NCI-H748 (cell line): ENCODE measurements around the gene GRIFIN.

Experiments
- DNase-seq: peaks from one replicate; lab custom pipeline; 2025; ENCODE audit not compliant: unreplicated experiment; lab: John Stamatoyannopoulos, UW

The GRIFIN gene, protein sequence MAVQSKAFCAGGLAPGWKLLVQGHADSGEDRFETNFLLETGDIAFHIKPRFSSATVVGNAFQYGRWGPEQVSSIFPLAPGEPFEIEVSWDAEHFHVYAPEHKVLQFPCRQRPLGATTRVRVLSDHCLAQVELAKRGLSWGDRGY

DNA sequence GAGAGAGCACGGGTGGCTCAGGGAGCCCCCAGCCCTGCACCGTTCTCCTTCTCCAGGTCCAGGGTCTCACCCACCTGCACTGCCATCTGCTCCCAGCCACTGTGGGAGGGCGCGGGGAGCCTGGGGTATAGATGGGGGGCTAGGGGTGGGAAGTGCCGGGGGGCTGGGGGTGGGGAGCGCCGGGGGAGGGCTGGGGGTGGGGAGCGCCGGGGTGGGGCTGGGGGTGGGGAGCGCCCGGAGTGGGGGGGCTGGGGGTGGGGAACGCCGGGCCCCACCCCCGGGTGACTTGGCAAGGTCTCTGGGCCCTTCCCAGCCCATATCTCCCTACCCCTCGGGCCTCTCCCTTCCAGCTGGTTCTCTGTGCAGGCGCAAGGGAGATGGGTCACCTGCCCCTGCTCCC lies at the start of gene GRIFIN:
Gene GRIFIN, minus strand, starts transcription at position 101 of the 400 bp plus-strand sequence. Its CDS starts 15 bp downstream, at position 86.
- DNase-seq: no peak

DNA sequence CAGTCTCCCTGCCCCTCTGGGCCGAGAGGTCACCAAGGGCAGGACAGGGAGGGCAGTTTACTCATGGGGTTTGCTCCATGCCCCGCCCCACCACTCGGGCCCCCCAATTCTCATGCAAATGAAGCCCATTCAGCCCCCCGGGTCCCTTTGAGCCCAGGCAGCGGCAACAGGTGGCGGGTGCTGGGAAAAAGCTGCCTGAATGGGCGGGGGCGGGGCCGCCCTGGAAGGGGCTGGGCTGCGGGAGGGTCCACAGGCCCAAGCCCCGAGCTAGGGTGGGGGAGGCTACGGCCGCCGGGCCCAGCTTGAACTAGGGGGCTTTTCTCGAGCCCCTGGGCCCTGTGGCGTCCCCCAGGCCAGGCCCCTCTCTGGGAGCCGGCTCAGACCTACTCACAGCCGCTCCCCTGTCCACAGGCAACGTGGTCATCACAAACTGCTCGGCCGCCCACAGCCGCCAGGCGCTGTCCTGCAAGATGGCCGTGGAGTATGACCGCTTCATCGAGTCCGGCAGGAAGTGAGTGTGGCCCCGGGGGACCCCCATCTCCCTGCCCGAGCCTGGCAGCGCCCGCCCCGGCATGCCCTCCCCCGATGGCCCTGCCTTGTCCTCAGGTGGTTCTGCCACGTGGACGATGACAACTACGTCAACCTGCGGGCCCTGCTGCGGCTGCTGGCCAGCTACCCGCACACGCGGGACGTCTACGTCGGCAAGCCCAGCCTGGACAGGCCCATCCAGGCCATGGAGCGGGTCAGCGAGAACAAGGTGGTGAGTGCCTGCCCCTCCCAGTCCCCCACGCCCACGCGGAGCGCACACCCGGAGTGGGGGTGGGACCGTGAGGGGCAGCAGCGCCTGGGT lies 48.8 kb upstream of the GRIFIN start:
- DNase-seq: peak; percentile 69

DNA sequence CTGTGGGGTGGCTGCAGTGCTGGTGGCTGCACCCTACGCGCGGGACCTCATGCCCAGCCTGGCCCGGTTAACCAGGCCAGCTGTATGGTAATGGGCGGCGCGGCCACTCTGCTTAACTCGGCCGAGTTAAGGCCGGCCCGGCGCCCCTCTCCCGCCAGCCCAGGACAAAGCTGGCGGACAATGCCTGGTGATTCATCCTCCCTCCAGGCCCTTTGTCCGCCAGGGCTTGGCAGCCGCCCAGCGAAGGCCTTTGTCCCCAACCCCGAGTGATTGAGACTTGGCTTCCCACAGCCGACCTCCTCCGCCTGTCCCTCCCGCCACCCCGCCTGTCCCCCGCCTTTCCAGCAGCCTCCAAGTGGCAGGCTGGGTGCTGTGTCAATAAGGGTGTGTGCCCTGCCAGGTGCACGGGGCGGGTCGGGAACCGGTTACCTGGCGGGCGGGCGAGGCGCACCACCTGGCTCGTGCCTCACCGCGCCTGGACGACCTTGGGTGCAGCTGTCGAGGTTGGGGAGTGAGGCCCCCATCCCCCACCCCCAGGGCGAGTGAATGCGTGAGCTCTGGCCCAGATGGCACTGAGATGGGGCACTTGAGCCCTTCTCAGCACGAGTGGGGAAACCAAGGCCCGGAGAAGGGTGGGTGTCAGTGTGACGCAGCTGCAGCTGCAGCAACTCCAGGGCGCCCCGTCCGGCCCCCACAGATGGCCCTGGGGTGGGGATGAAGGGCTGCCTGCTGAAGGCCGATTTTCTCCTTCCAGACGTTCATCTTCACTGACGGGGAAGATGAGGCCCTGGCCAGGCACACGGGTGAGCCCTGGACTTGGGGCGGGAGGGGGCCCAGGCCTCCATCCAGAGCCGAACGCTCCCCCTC lies 48.0 kb upstream of the GRIFIN start:
- peak; percentile 99 for DNase-seq

DNA sequence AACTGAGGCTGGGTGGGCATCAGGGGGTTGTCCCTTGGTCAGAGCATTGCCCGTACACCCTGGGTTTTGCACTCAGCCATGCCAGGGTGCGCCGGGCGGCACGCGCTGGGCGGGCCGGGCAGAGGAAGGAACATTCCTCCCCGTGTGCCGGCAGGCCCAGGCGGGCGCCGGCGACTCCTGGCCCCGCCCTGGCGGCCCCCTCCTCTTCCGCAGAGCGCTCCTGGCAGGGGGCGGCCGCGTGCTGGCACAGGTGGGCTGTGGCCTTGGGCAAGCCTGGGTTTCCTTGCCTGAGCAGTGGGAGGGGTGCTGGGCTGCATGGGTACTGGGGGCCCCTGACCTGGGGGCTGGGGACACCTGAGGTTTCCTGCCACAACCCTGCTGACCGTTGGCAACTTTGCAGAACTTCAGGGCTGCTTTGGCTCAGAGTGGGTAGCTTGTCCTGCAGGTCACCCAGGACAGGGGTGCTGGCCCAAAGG lies 47.3 kb upstream of the GRIFIN start:
- DNase-seq: peak; percentile 90

DNA sequence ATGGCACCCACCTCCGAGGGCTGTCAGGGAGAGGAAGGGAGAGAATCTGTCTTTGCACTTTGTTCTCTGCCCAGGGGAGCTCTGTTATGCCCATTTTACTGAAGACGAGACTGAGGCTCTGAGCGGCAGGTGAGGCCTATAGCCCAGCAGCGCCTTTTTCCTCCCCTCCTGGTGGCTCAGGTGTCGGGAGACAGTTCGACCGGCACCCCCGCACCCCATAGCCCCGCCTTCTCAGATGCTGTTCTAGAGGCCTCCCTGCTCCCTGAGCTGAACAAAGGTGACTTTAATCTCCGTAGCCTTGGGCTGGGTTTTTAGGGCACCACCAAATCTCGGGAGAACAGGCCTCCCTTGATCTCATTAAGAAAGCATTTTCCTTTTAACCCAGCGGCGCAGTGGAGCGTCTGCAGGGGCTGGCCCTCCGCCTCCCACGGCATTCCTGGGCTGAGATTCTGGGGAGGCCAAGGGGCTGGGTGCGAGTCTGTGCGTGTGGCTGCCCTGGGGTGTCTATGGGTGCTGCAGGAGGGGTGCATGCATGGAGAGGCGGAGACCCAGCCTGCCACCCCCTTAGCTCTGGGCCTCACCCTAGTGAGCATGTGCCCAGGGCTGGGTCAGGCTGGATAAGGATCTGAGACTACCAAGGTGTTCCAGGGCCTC lies 46.7 kb upstream of the GRIFIN start:
- peak; percentile 50 for DNase-seq

DNA sequence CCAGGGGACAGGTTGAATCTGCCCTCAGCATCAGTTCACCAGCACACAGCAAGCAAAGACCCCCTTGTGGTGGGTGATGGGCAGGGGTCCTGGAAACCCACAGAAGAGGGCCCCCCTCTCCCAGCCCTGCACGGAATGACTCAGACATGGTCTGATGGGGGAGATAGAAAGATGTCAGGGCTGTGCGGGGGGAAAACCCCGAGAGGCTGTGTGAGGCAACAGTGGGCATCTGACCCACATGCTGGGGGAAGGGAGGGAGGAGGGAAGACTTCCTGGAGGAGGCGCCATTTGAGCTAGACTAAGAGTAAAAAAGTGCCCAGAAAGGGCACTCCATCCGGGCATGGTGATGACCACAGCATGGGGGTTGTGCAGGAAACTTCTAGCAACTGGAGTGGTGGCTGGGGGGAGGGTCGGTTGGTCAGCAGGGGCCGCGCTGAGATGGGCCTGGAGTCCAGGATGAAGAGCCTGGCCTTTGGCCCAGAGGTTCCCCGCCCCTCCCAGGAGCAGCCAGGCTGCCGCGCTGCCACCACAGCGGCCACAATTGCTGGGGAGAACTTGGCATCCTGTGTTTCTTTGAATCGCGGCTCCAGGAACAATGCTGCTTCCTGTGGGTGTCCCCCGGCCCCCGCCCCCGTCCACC lies 45.9 kb upstream of the GRIFIN start:
- DNase-seq: peak; percentile 58

DNA sequence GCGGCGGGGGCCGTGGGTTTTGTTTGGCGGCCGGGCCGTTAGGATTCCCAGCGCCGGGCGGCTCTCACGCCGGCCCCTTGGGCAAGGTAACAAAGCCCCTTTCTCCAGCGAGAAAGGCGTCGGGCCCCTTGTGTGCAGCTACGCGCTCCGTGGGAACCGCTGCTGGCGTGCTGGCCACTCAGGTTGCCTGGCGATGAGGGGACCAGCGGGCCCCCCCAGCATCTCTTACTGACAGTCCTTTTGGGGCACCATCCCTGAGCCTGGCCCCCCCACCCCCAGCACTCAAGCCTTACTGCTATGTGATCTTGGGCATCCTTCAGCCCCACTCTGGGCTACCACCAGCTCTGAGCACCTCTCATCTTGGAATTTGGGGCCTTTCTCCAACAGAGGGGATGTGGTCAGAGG lies 45.1 kb upstream of the GRIFIN start:
- DNase-seq: peak; percentile 37

DNA sequence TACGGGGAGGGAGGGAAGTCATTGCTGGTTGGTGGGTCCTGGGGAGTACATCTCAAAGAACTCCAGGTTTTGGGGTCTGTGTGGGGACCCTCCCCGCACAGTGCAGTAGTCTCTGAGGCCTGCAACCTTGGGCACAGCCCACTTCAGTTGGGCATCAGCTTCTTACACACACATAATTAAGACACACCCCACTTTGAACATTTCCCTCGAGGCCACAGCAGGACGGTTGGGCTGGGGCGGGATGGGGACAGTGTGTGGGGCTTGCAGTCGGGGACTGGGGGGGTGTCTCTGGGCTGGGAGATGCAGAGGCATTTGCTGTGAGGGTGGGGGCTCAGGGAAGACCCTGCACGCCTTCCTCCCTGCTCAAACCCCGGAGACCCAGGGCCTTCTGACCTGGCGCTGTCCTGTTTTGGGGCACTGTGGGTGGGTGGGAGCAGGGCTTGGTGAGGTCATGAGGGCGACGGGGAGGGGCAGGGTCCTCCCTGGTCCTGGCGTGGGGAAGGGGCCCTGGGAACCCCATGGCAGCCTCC lies 44.6 kb upstream of the GRIFIN start:
- DNase-seq: peak; percentile 42

DNA sequence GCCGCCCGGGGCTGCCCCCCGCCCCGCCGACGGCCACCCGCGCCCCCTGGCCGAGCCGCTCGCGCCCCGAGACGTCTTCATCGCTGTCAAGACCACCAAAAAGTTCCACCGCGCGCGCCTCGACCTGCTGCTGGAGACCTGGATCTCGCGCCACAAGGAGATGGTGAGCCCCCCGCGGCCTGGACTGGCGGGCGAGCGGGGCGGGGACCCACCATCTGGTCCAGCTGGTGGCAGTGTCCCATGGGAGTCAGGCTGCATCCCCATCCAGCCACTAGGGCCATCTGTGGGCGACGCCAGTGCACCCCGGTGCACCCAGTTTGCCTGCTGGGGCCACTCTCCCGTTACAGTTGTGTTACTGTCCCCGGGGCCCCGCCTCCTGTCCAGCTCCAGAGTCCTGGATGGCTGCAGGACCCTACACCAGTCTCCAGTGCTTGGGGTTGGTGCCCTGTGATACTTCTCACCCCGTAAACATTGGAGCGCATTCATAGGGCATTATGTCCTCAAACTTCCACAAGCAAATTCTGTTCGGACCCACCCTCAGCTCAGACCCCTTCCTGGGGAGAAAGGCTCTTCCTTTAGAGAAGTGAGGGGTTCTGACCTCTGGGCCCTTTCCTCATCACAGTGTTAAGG lies 44.0 kb upstream of the GRIFIN start:
- DNase-seq: peak; percentile 55

DNA sequence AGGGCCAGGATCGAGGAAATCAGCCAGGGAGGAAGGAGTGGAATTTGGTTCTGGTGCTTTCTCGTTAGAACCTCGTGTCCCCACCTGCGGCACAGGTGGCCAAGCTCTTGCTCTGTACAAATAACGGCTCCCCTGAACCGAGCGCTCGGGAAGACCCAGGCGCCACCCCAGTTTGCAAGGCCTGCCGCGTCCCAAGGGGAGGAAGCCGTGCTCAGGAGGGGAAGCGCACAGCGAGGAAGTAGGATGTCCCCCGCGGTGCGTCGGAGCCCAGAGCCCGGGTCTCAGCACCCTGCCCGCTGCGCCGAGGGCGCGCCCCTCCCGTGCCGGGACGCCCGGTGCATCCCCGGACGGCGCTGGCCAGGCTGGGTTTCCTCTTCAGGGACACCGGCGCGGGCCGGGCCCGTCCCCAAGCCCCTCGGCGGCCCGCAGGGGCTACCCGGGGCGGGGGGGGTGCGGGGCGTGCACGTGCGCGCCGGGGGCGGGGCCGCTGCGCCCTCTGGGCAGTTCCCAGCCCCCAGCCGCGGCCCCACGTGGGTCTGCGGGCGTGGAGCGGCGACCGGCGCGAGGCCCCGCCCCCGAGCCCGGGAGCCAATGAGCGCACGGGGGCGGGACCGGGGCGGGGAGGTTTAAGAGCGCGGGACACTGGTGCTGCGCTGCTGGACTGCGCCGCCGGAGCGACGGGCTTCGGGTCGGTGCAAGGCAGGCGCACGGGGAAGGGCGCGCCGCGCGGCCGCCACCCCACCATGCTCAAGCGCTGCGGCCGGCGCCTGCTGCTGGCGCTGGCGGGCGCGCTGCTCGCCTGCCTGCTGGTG lies 43.1 kb upstream of the GRIFIN start, which contains the start of gene LFNG:
Gene LFNG, plus strand, starts transcription at position 656 of the 812 bp plus-strand sequence. Its CDS starts 88 bp downstream, at position 744.
- DNase-seq: peak; percentile 93

DNA sequence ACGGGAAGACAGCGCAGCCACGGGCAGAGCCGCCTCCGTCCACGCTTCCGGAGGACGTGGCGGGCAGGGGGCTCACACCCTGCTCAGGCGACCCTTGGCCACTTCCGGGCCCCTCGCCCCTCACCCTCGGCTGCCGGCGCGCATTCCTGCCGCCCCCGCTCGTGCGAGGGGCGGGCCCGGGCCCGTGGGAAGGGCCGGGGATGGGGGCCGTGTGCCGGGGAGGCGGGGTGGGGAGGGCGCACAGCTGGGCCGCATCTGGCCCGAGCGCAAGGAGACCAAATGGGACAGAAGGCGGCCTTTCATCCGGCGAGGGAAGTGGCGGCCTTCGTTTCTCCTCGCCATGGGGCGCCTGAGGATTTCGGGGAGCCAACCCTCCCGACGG lies 42.5 kb upstream of the GRIFIN start:
- no peak for DNase-seq

DNA sequence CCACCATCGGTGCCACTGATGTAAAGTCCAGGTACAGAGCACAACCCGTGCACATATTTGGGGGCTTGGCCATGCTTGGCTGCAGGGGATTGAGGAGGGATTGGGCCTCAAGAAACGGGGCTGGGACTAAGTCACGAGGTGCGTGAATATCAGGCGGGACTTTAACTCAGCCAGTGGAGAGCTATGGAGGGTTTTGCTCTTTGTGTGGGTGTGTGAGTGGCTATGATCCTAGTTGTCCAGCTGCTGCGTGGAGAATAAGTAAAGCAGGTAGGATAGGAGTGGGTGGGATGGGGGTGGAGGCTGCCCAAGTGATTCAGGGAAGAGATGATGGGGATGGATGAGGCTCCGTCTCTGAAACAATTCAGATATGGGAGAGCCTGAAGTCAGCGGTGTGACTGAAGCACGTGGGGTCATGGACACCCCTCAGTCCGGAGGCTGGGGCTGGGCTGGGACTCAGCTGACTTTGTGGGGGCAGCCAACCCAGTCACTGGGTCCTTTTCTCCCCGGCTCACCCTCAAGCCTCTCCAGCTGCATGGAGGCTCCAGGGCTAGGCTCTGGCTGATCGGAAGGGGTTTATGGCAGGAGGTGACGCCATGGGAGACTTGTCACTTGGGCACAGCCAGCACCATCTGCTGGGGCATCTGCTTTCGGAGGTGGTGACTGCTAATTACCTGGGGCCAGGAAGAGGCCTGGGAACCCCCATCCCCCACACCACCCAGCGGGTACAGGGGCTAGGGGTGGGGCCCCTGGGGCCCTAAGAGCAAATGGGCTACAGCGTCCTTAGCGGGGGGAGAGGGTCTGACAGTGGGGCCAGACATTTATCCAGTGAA lies 41.7 kb upstream of the GRIFIN start:
- DNase-seq: peak; percentile 30

DNA sequence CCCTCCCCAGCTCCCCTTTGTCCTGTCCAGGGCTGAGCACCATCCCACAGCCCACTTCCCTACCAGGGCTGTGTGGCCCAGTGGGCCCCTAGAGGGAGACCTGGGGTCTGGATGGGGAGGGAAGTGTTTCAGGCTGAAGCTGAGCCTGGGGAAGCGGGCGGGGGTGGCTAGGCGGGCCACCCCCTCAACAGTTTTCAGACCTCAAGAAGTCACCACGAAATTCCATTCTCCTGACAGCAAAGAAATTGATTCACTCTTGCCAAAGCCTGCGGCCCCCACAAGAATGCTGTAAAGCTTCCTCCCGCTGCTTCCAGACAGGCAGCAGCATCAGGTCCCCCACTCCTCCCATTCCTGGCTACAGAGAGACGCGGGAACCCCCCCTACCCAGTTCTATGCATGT lies 40.8 kb upstream of the GRIFIN start:
- DNase-seq: no peak

DNA sequence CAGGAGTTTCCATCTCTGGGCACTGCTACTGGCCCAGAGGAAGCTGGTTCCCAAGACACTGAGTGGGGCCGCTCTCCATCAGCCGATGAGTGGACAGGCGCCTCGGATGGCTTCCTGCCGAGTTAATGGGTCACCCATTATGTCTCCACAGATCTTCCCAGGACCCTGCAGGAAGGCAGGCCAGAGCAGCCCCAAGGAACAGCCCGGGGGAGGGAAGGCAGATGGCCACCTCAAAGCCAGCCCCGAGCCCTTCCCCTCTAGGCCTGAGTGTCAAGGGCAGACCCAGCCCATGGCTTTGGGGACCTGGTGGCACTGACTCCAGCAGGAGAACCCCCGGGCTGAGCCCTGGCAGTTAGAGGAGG lies 40.0 kb upstream of the GRIFIN start:
- DNase-seq: no peak

DNA sequence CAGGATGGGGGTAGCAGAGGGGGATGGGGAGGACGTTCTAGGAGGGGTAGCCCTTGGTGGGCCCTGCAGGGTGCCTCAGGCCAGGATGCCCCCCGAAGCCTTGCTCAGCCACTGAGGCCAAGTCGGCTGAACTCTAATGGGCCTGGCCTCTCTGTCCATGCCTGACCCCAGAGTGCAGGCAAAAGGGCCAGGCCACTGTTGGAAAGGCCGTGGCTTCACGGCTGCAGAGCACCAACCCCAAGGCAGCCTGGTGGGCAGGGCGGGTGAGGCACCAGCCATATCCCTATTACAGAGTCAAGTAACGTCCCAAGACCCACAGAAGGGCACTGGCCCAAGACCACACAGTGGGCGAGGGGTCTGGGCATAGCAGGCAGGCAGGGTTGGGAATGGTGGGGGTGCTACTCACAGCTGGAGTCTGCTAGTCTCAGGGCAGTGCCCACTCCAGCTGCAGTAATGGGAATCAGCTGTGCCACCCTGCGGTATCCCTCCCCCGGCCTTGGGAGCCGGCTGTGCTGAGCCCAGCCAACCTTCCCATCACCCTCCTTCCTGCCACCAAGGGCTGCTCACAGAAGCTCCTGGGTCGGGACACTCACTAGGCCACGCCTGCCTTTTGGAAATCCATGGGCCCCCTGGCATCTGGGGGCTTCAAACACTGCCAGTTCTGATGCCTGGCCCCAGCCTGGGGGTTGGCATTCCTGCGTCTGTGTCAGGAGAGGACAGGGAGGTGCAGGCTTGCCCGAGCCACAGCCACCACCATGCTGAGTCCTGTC lies 39.4 kb upstream of the GRIFIN start:
- DNase-seq: no peak

DNA sequence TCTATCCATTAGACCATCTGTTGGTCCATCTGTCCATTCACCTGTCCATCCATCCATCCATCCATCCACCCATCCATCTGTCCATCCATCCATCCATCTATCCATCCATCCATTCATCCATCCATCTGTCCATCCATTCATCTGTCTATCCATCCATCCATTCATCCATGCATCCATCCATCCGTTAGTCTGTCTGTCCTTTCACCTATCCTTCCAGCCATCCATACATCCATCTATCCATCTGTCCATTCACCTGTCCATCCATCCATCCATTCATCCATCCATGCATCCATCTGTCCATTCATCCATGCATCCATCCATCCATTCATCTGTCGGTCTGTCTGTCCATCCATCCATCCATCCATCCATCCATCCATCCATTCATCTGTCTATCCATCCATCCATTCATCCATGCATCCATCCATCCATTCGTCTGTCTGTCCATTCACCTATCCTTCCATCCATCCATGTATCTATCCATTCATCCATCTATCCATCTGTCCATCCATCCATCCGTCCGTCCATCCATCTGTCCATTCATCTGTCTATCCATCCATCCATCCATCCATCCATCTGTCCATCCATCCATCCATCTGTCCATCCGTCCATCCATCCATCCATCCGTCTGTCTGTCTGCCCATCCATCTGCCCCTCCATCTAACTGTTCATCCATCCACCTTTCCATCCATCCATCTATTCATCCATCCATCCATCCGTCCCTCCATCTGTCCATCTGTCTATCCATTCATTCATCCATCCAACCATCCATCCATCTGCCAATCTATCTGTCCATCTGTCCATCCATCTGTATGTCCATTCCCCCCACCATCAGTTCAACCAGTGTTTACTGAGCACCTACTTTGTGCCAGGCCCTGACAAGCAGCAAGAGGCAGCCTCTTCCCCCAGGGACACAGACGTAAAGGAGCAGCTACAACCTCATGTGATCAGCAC lies 38.5 kb upstream of the GRIFIN start:
- no peak for DNase-seq
